OCI-LY7 (cell line): ENCODE results near the gene DPP10. TPM values are rescaled to one million over a fixed set of nuclear protein-coding genes. Genes with fewer than 3 reads are reported as not detected.

Source experiments
- BruUV-seq: library from RNA; stranded (reverse); fragments of 400-500 nt; replicated peaks from 2 replicates; lab custom pipeline; 2021; lab: Mats Ljungman, UMichigan
- CTCF ChIA-PET: fragments of 300-600 bp; sonication (Branson Sonifier 250); formaldehyde crosslinking; loops from one replicate; lab custom pipeline; 2022; ENCODE audit warnings: antibody characterized with exemption; ENCODE audit not compliant: unreplicated experiment; lab: Charles Lee
- POLR2A ChIA-PET: fragments of 300-600 bp; sonication (Branson Sonifier 250); formaldehyde crosslinking; loops from one replicate; lab custom pipeline; 2022; ENCODE audit warnings: antibody characterized with exemption; lab: Charles Lee
- DNase-seq: peaks from one replicate; pipeline ENCODE4 v3.0.0-alpha.2; 2015; ENCODE audit warnings: low spot score
- H2AFZ ChIP-seq: fragments of 200-600 bp; sonication (generic), shearing (Covaris generic); 2 replicates; pipeline ENCODE4 v1.6.1; 2014; ENCODE audit warnings: mild to moderate bottlenecking, antibody characterized with exemption, low read length, moderate library complexity
- H3K27ac ChIP-seq: fragments of 200-600 bp; sonication (generic); 2 replicates; pipeline ENCODE4 v1.5.1; 2014; ENCODE audit warnings: mixed run types, low read depth, mild to moderate bottlenecking, moderate library complexity, low read length, inconsistent platforms; ENCODE audit not compliant: poor library complexity, severe bottlenecking
- H3K36me3 ChIP-seq: fragments of 200-600 bp; sonication (generic); 2 replicates; pipeline ENCODE4 v1.6.1; 2014; ENCODE audit warnings: mild to moderate bottlenecking, antibody characterized with exemption, low read length, moderate library complexity, mixed read lengths; ENCODE audit not compliant: insufficient read depth
- H3K4me1 ChIP-seq: fragments of 200-600 bp; sonication (generic); 2 replicates; pipeline ENCODE4 v1.5.1; 2014; ENCODE audit warnings: mild to moderate bottlenecking, low read length; ENCODE audit not compliant: insufficient read depth, poor library complexity, severe bottlenecking
- H3K4me2 ChIP-seq: fragments of 200-600 bp; sonication (generic); 2 replicates; pipeline ENCODE4 v1.6.1; 2014; ENCODE audit warnings: mild to moderate bottlenecking, low read length
- H3K4me3 ChIP-seq: fragments of 200-600 bp; sonication (generic); 2 replicates; pipeline ENCODE4 v1.5.1; 2014; ENCODE audit warnings: mild to moderate bottlenecking, low read depth, low read length; ENCODE audit not compliant: poor library complexity, severe bottlenecking
- H3K79me2 ChIP-seq: fragments of 200-600 bp; sonication (generic); 2 replicates; pipeline ENCODE4 v1.6.1; 2016; ENCODE audit warnings: low read depth, mild to moderate bottlenecking, low read length, moderate library complexity, mixed read lengths; ENCODE audit not compliant: insufficient read depth
- H3K9me2 ChIP-seq: fragments of 200-600 bp; sonication (generic); 2 replicates; pipeline ENCODE4 v1.6.1; 2016; ENCODE audit warnings: mild to moderate bottlenecking, low read length, mixed read lengths; ENCODE audit not compliant: insufficient read depth
- H3K9me3 ChIP-seq: fragments of 200-600 bp; sonication (generic); 2 replicates; pipeline ENCODE4 v1.6.1; 2014; ENCODE audit warnings: mild to moderate bottlenecking, mixed run types, low read length, mixed read lengths
- H4K20me1 ChIP-seq: fragments of 200-600 bp; sonication (generic); 2 replicates; pipeline ENCODE4 v1.6.1; 2014; ENCODE audit warnings: mild to moderate bottlenecking, antibody characterized with exemption, low read length, moderate library complexity, mixed read lengths; ENCODE audit not compliant: insufficient read depth
- EZH2phosphoT487 ChIP-seq: fragments of 200-600 bp; sonication (generic); IDR thresholded peaks from 2 replicates; pipeline ENCODE4 v1.6.1; 2018; ENCODE audit warnings: low read depth, borderline replicate concordance, mild to moderate bottlenecking, mixed run types, antibody characterized with exemption, low read length, moderate library complexity, mixed read lengths
- intact Hi-C: fragments of 100-400 bp; cut with micrococcal nuclease; formaldehyde crosslinking; loops from one replicate; pipeline ENCODE4 v1.10.0; 2022; ENCODE audit not compliant: unreplicated experiment
- total RNA-seq, 2 experiments: library from RNA; depleted of rRNA in 1 of 2; stranded (reverse); fragments of >200 nt in 1 of 2; shearing (Covaris generic) in 1 of 2; gene quantifications; 2 replicates each; pipeline ENCODE4 v1.2.3, GENCODE V29; 2014 to 2022
- TF ChIP-seq, protein P1 (sequence below): fragments of 200-600 bp; sonication (generic); conservative IDR thresholded peaks from 2 replicates; pipeline ENCODE4 v1.5.1; 2014; ENCODE audit warnings: mild to moderate bottlenecking, antibody characterized with exemption, low read length, moderate library complexity, mixed read lengths

Gene DPP10
- total RNA-seq, 2 experiments from 2014 or later, result not detected

DNA sequence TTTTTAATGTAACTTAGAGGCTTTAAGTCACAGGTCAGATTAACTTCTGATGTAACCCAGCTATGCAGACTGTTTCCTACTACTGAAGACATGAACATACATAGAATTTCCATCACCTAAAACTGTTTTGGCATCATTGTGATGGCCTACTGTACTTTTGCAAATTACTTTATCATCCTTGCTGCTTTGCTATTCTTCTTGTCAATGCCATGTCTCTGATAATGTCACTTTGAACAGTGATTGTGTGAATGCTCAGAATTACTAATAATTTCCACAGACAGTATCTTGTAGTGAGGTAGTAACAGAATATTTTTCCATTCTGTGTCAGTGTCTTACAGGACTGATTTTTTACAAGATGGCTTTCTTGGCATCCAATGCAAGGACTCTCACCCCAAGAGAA, 663.5 kb downstream of the DPP10 start:
- DNase-seq, result no peak
- no peak overlapping the region for H3K4me2 ChIP-seq
- ChIA-PET CTCF (no interaction called here), POLR2A (no interaction called here)
- no peaks in the 10 kb centered on the region for H4K20me1 ChIP-seq
- no peak overlapping the region for H3K4me3 ChIP-seq
- TF ChIP-seq, protein P1, sequence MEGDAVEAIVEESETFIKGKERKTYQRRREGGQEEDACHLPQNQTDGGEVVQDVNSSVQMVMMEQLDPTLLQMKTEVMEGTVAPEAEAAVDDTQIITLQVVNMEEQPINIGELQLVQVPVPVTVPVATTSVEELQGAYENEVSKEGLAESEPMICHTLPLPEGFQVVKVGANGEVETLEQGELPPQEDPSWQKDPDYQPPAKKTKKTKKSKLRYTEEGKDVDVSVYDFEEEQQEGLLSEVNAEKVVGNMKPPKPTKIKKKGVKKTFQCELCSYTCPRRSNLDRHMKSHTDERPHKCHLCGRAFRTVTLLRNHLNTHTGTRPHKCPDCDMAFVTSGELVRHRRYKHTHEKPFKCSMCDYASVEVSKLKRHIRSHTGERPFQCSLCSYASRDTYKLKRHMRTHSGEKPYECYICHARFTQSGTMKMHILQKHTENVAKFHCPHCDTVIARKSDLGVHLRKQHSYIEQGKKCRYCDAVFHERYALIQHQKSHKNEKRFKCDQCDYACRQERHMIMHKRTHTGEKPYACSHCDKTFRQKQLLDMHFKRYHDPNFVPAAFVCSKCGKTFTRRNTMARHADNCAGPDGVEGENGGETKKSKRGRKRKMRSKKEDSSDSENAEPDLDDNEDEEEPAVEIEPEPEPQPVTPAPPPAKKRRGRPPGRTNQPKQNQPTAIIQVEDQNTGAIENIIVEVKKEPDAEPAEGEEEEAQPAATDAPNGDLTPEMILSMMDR, result no peak
- TF ChIP-seq EZH2phosphoT487, result no peak
- H3K9me2 ChIP-seq, result no peaks in the 10 kb centered on the region
- H2AFZ ChIP-seq, result no peak overlapping the region
- H3K79me2 ChIP-seq, result no peaks in the 10 kb centered on the region
- no TSS peak for BruUV-seq
- no peaks in the 10 kb centered on the region for H3K9me3 ChIP-seq
- H3K27ac ChIP-seq, result no peak overlapping the region
- intact Hi-C loops, result no loop called here
- H3K36me3 ChIP-seq, result no peaks in the 10 kb centered on the region
- no peaks in the 10 kb centered on the region for H3K4me1 ChIP-seq

DNA sequence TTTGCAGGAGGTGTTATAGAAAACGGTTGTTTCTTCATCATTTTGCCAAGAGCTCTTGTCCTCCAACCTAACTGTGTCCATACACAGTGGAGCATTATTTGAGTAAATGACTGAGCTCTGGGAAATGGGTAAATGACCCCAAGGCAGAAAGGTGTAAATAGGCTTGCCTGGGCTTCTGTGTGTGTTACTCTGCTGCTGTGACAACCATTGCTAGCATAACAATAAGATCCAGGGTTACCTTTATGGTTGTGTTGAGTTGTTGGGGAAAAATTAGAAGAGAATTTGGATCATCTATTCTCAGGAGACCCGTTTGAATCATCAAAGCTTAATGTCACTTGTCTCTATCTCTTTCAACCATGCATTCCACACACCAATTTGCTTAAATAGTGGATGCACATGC, 672.7 kb downstream of the DPP10 start:
- H3K4me2 ChIP-seq, result no peak overlapping the region
- no peak overlapping the region for H3K27ac ChIP-seq
- ChIA-PET CTCF (no interaction called here), POLR2A (no interaction called here)
- TF ChIP-seq, protein P1, result no peak
- TF ChIP-seq EZH2phosphoT487, result no peak
- H2AFZ ChIP-seq, result no peak overlapping the region
- H3K4me1 ChIP-seq, result no peaks in the 10 kb centered on the region
- H3K36me3 ChIP-seq, result no peaks in the 10 kb centered on the region
- H3K9me2 ChIP-seq, result no peaks in the 10 kb centered on the region
- H3K9me3 ChIP-seq, result no peaks in the 10 kb centered on the region
- DNase-seq, result no peak
- no TSS peak for BruUV-seq
- no peaks in the 10 kb centered on the region for H4K20me1 ChIP-seq
- intact Hi-C loops, result no loop called here
- no peak overlapping the region for H3K4me3 ChIP-seq
- no peaks in the 10 kb centered on the region for H3K79me2 ChIP-seq

DNA sequence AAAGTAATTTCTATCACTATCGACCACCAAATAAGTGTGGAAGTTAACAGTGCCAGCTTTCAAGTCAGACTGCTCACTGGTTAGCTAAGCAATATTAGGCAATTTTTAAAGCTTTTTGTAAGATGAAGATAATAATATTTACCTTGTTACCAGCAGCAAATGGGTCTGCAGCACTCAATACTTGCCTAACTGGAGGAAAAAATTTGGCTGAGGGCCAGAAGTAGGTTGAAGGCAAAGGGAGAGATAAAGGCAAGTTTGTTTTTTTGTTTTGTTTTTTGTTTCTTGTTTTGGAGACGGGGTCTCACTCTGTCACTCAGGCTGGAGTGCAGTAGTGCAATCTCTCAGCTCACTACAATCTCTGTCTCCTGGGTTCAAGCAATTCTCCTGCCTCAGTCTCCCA, 675.9 kb downstream of the DPP10 start:
- BruUV-seq, result no TSS peak

More for the DNA sequence above, 675.9 kb downstream of the DPP10 start:
- Histone ChIP-seq H3K27ac (no peak overlapping the region), H3K9me3 (no peaks in the 10 kb centered on the region), H4K20me1 (no peaks in the 10 kb centered on the region), H3K9me2 (no peaks in the 10 kb centered on the region), H3K4me1 (no peaks in the 10 kb centered on the region), H3K4me2 (no peak overlapping the region), H3K4me3 (no peak overlapping the region), H2AFZ (no peak overlapping the region), H3K79me2 (no peaks in the 10 kb centered on the region), H3K36me3 (no peaks in the 10 kb centered on the region)
- TF ChIP-seq EZH2phosphoT487, result no peak
- TF ChIP-seq, protein P1, result no peak
- no peak for DNase-seq
- intact Hi-C loops, result no loop called here
- ChIA-PET CTCF (no interaction called here), POLR2A (no interaction called here)
